Tibial nerve (tissue), 4 donors: ENCODE measurements around the gene IGFBP1. TPM values are rescaled to one million over a fixed set of nuclear protein-coding genes. Genes with fewer than 3 reads are reported as not detected.

Source experiments
- DNase-seq, 2 donors: peaks; one replicate each; pipeline ENCODE4 v3.0.0-alpha.2; 2019; ENCODE audit warnings: low spot score in 2 of 2
- H3K27ac ChIP-seq, 4 donors: fragments of 200-600 bp; sonication (generic) in 3 of 4; one replicate each; pipeline ENCODE4 v1.5.1; 2017 to 2019; ENCODE audit warnings: mild to moderate bottlenecking in 1 of 4
- H3K27me3 ChIP-seq, 2 donors: fragments of 200-600 bp; sonication (generic) in 1 of 2; one replicate each; pipeline versions ENCODE4 v1.5.1 to v1.6.0; 2017 to 2019
- H3K36me3 ChIP-seq, 3 donors: fragments of 200-600 bp; sonication (generic); one replicate each; pipeline ENCODE4 v1.5.1; 2018 to 2019
- H3K4me1 ChIP-seq, 4 donors: fragments of 200-600 bp; sonication (generic) in 3 of 4; one replicate each; pipeline ENCODE4 v1.5.1; 2017 to 2019
- H3K4me3 ChIP-seq, 4 donors: fragments of 200-600 bp; sonication (generic) in 3 of 4; one replicate each; pipeline ENCODE4 v1.5.1; 2017 to 2019; ENCODE audit warnings: mild to moderate bottlenecking in 1 of 4, moderate library complexity in 1 of 4
- H3K9me3 ChIP-seq, 4 donors: fragments of 200-600 bp; sonication (generic) in 3 of 4; one replicate each; pipeline ENCODE4 v1.5.1; 2017 to 2019
- EP300 ChIP-seq, 2 donors: sonication (generic); formaldehyde crosslinking; IDR thresholded peaks; one replicate each; pipeline ENCODE4 v1.6.1; 2017; ENCODE audit warnings: antibody characterized with exemption in 2 of 2, mild to moderate bottlenecking in 1 of 2
- POLR2A ChIP-seq, 2 donors: fragments of 450-650 bp; IDR thresholded peaks; one replicate each; pipeline ENCODE4 v1.6.1; 2017; ENCODE audit warnings: antibody characterized with exemption in 2 of 2, mild to moderate bottlenecking in 2 of 2, moderate library complexity in 2 of 2
- whole genome bisulfite sequencing, 2 donors: methylation state at CpG; one replicate each; pipeline ENCODE4 v1.1.5; 2018; 5-methylcytosine and 5-hydroxymethylcytosine counted together
- total RNA-seq, 4 donors: library from RNA; depleted of rRNA; stranded (reverse); fragments of >200 nt; gene quantifications; one replicate each; pipeline ENCODE4 v1.1.0, GENCODE V29; 2016
- TF ChIP-seq, protein P1 (sequence below), 5 experiments: fragments of 200-600 bp in 3 of 5; fragments of 450-650 bp in 2 of 5; sonication (generic) in 3 of 5; IDR thresholded peaks; one replicate each; pipeline ENCODE4 v1.5.1; 2016 to 2019; ENCODE audit warnings: antibody characterized with exemption in 5 of 5, mild to moderate bottlenecking in 3 of 5, moderate library complexity in 2 of 5

The IGFBP1 gene
- total RNA-seq, 4 donors from 2014 or later, result not detected

DNA sequence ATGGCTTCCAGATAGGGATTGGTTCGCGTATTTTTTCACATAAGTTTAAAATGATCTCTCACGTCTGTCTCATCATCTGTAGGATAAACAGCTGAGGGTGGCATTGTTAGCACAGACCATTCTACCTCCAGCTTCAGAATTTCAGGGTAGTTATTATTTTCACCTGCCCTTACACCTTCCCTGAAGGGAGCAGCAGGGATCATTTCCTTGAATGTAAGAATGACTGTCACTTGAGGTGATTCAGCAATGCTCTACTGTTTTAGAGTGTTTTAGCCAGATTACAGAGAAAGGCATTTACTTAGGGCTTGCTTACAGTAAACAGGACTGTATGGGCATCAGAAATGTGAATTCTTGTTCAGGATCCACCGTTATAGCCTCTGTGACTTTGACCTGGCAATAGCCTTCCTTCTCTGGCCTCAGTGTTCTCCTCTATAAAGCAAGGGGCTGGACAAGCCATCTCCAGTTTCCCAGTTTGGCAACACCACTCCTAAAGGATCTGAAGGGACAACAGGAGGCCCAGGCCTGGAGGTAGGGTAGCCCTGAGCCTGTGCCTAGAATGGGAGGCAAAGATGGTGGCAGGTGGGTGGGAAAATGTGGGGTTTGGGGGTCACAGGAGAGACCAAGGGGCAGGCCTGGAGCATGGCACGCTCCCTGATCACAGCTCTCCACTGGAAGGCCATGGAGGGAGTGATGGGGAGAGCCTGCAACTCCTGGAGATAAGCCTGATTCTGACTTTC lies 1.2 kb upstream of the IGFBP1 start:
- Histone ChIP-seq H3K27me3 (peaks cover 0 to 56% of the 10 kb centered on the region in 2 donors), H3K9me3 (no peaks in the 10 kb centered on the region), H3K27ac (no peak overlapping the region), H3K36me3 (no peaks in the 10 kb centered on the region), H3K4me3 (no peak overlapping the region), H3K4me1 (peaks cover 0 to 14% (median 0%) of the 10 kb centered on the region in 4 donors)
- TF ChIP-seq, protein P1, sequence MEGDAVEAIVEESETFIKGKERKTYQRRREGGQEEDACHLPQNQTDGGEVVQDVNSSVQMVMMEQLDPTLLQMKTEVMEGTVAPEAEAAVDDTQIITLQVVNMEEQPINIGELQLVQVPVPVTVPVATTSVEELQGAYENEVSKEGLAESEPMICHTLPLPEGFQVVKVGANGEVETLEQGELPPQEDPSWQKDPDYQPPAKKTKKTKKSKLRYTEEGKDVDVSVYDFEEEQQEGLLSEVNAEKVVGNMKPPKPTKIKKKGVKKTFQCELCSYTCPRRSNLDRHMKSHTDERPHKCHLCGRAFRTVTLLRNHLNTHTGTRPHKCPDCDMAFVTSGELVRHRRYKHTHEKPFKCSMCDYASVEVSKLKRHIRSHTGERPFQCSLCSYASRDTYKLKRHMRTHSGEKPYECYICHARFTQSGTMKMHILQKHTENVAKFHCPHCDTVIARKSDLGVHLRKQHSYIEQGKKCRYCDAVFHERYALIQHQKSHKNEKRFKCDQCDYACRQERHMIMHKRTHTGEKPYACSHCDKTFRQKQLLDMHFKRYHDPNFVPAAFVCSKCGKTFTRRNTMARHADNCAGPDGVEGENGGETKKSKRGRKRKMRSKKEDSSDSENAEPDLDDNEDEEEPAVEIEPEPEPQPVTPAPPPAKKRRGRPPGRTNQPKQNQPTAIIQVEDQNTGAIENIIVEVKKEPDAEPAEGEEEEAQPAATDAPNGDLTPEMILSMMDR (IDR thresholded peaks at IDR 0.05), result no peak
- TF ChIP-seq EP300 (IDR thresholded peaks at IDR 0.05), result no peak
- TF ChIP-seq POLR2A (IDR thresholded peaks at IDR 0.05), result no peak
- 94% methylated on average over 5 of the region's 5 CpGs for WGBS, 2 donors
- DNase-seq, result no peak

GRCh38 chr7:45888993-45889366 lies 692 bp downstream of the IGFBP1 start:
- H3K27ac ChIP-seq, result no peak overlapping the region
- H3K4me1 ChIP-seq, result peaks cover 0 to 14% (median 0%) of the 10 kb centered on the region in 4 donors
- no peak for DNase-seq
- 21 to 35% methylated on average over 8 to 13 of the region's 14 CpGs for WGBS, 2 donors
- no peaks in the 10 kb centered on the region for H3K36me3 ChIP-seq
- H3K9me3 ChIP-seq, result no peaks in the 10 kb centered on the region
- TF ChIP-seq, protein P1 (IDR thresholded peaks at IDR 0.05), result no peak
- TF ChIP-seq POLR2A (IDR thresholded peaks at IDR 0.05), result no peak
- no peak for TF ChIP-seq EP300 (IDR thresholded peaks at IDR 0.05)
- peak overlapping the region in 1 of 4 donors; percentile 19 for H3K4me3 ChIP-seq
- H3K27me3 ChIP-seq, result peaks cover 0 to 52% of the 10 kb centered on the region in 2 donors

DNA sequence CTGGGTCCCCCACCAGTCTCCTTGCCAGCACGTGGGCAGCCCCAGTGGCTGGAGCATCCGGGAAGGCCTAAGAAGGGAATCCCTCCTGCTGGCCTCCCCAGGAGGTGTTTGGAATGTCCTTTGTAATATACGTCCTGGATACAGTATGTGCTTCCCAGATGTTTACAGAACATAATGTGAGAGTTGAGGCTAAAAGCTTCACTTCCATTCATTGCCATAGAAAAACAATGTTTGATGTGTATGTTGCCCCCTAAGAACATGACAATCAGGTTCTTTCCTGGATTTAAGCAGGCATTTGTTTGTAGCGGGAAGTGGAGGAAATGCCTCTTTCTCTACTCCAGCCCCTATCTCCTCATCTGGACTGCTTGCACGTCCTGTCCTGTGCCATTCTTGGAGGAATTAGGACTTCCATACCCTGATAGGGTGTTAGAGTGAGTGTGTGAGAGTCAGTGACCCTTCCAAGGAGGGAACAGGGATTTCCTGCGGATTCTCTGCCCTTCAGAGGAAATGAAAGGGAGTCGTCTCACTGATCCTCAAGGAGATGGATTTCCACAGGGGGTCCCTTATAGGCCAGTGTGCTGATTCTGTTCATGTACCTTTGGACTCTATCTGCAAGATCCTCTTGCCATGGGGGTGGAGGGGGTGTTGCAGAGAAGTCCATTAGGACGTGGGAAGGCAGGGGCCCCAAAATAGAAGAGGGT lies 1.2 kb downstream of the IGFBP1 start:
- no peak for DNase-seq
- whole genome bisulfite sequencing, 2 donors, result 61 to 65% methylated on average over 8 of the region's 8 CpGs
- no peak overlapping the region for H3K27ac ChIP-seq
- no peak overlapping the region for H3K4me3 ChIP-seq
- peaks cover 0 to 14% (median 0%) of the 10 kb centered on the region in 4 donors for H3K4me1 ChIP-seq
- TF ChIP-seq EP300 (IDR thresholded peaks at IDR 0.05) (no peak), POLR2A (IDR thresholded peaks at IDR 0.05) (no peak)
- TF ChIP-seq, protein P1 (IDR thresholded peaks at IDR 0.05), result no peak
- H3K36me3 ChIP-seq, result no peaks in the 10 kb centered on the region
- peaks cover 0 to 52% of the 10 kb centered on the region in 2 donors for H3K27me3 ChIP-seq
- H3K9me3 ChIP-seq, result no peaks in the 10 kb centered on the region

GRCh38 chr7:45890125-45890901 lies 2.0 kb downstream of the IGFBP1 start:
- H3K4me1 ChIP-seq, result peaks cover 0 to 14% (median 0%) of the 10 kb centered on the region in 4 donors
- TF ChIP-seq EP300 (IDR thresholded peaks at IDR 0.05) (no peak), POLR2A (IDR thresholded peaks at IDR 0.05) (no peak)
- TF ChIP-seq, protein P1 (IDR thresholded peaks at IDR 0.05), result no peak
- WGBS, 2 donors, result 83 to 94% methylated on average over 8 of the region's 8 CpGs
- DNase-seq, result no peak
- H3K27ac ChIP-seq, result no peak overlapping the region
- no peaks in the 10 kb centered on the region for H3K9me3 ChIP-seq
- peaks cover 0 to 48% of the 10 kb centered on the region in 2 donors for H3K27me3 ChIP-seq
- no peaks in the 10 kb centered on the region for H3K36me3 ChIP-seq
- no peak overlapping the region for H3K4me3 ChIP-seq
